Skeletal muscle satellite cell (primary cell): ENCODE data around the gene MYT1.
"Not testable (repeated sequence)": the region's sequence is repeated elsewhere in the genome, so short reads cannot be mapped to it uniquely, and the experiment has no call there.

Experiments
- H3K27me3 ChIP-seq: 2 replicates; pipeline ENCODE4 v1.7.0; 2013; ENCODE audit warnings: low read length; ENCODE audit not compliant: control insufficient read depth, insufficient read depth
- H3K36me3 ChIP-seq: 2 replicates; pipeline ENCODE4 v1.7.0; 2013; ENCODE audit warnings: mild to moderate bottlenecking, control low read depth, low read length; ENCODE audit not compliant: insufficient read depth
- H3K4me1 ChIP-seq: 2 replicates; pipeline ENCODE4 v1.7.0; 2013; ENCODE audit warnings: low read length; ENCODE audit not compliant: control insufficient read depth, insufficient read depth
- H3K4me2 ChIP-seq: 2 replicates; pipeline ENCODE4 v1.7.0; 2013; ENCODE audit warnings: mild to moderate bottlenecking, low read length
- H3K4me3 ChIP-seq: 2 replicates; pipeline ENCODE4 v1.7.0; 2013; ENCODE audit warnings: low read length
- H3K9ac ChIP-seq: 2 replicates; pipeline ENCODE4 v1.7.0; 2013; ENCODE audit warnings: mild to moderate bottlenecking, low read depth, low read length, moderate library complexity
- H3K9me3 ChIP-seq: replicated peaks from 2 replicates; pipeline ENCODE4 v1.7.0; 2013; ENCODE audit warnings: mild to moderate bottlenecking, control low read depth, low read length

MYT1 gene

GRCh38 chr20:64178925-64179324 lies 14.7 kb downstream of the MYT1 start:
- peaks cover 28% of the 10 kb centered on the region for H3K27me3 ChIP-seq
- H3K4me1 ChIP-seq, H3K36me3 ChIP-seq, H3K4me2 ChIP-seq, H3K9ac ChIP-seq, H3K9me3 ChIP-seq, H3K4me3 ChIP-seq: not testable (repeated sequence)

- no peaks in the 10 kb centered on the region for H3K4me1 ChIP-seq
- no peak overlapping the region for H3K9ac ChIP-seq
Observed at GRCh38 chr20:64179805-64180204, 15.6 kb downstream of the MYT1 start.

GRCh38 chr20:64180673-64181072 lies 16.4 kb downstream of the MYT1 start:
- Histone ChIP-seq H3K4me3 (no peak overlapping the region), H3K9me3 (no peaks in the 10 kb centered on the region), H3K27me3 (peaks cover 32% of the 10 kb centered on the region), H3K4me2 (no peak overlapping the region), H3K9ac (no peak overlapping the region), H3K4me1 (no peaks in the 10 kb centered on the region), H3K36me3 (no peaks in the 10 kb centered on the region)

More at GRCh38 chr20:64179805-64180204, 15.6 kb downstream of the MYT1 start:
- Histone ChIP-seq H3K27me3 (peaks cover 32% of the 10 kb centered on the region), H3K36me3 (no peaks in the 10 kb centered on the region), H3K4me3 (no peak overlapping the region), H3K4me2 (no peak overlapping the region), H3K9me3 (no peaks in the 10 kb centered on the region)

GRCh38 chr20:64181391-64181790 lies 17.1 kb downstream of the MYT1 start:
- no peaks in the 10 kb centered on the region for H3K9me3 ChIP-seq
- no peak overlapping the region for H3K4me3 ChIP-seq
- peaks cover 31% of the 10 kb centered on the region for H3K27me3 ChIP-seq
- H3K4me2 ChIP-seq, result no peak overlapping the region
- no peak overlapping the region for H3K9ac ChIP-seq
- no peaks in the 10 kb centered on the region for H3K4me1 ChIP-seq
- no peaks in the 10 kb centered on the region for H3K36me3 ChIP-seq

GRCh38 chr20:64182146-64182865 lies 18.1 kb downstream of the MYT1 start:
- Histone ChIP-seq H3K27me3 (peaks cover 22% of the 10 kb centered on the region), H3K4me3 (no peak overlapping the region), H3K4me1 (no peaks in the 10 kb centered on the region), H3K36me3 (no peaks in the 10 kb centered on the region), H3K4me2 (no peak overlapping the region), H3K9me3 (no peaks in the 10 kb centered on the region), H3K9ac (no peak overlapping the region)

- Histone ChIP-seq H3K4me2 (no peak overlapping the region), H3K27me3 (peaks cover 22% of the 10 kb centered on the region), H3K9me3 (no peaks in the 10 kb centered on the region), H3K9ac (no peak overlapping the region), H3K36me3 (no peaks in the 10 kb centered on the region), H3K4me3 (no peak overlapping the region), H3K4me1 (no peaks in the 10 kb centered on the region)
Observed at GRCh38 chr20:64183313-64183712, 19.1 kb downstream of the MYT1 start.

GRCh38 chr20:64184795-64185194 lies 20.5 kb downstream of the MYT1 start:
- Histone ChIP-seq H3K9me3 (no peaks in the 10 kb centered on the region), H3K4me1 (no peaks in the 10 kb centered on the region)

GRCh38 chr20:64185276-64185900 lies 21.1 kb downstream of the MYT1 start:
- peaks cover 32% of the 10 kb centered on the region for H3K27me3 ChIP-seq
- no peaks in the 10 kb centered on the region for H3K36me3 ChIP-seq
- no peak overlapping the region for H3K9ac ChIP-seq
- no peaks in the 10 kb centered on the region for H3K9me3 ChIP-seq
- no peak overlapping the region for H3K4me2 ChIP-seq
- H3K4me1 ChIP-seq, result no peaks in the 10 kb centered on the region
- H3K4me3 ChIP-seq, result no peak overlapping the region

More at GRCh38 chr20:64184795-64185194, 20.5 kb downstream of the MYT1 start:
- Histone ChIP-seq H3K9ac (no peak overlapping the region), H3K4me2 (no peak overlapping the region), H3K27me3 (peaks cover 29% of the 10 kb centered on the region), H3K4me3 (no peak overlapping the region), H3K36me3 (no peaks in the 10 kb centered on the region)

GRCh38 chr20:64186071-64186598 lies 21.9 kb downstream of the MYT1 start:
- H3K36me3 ChIP-seq, result no peaks in the 10 kb centered on the region
- no peaks in the 10 kb centered on the region for H3K4me1 ChIP-seq
- no peak overlapping the region for H3K4me2 ChIP-seq
- no peak overlapping the region for H3K9ac ChIP-seq
- no peaks in the 10 kb centered on the region for H3K9me3 ChIP-seq
- peaks cover 35% of the 10 kb centered on the region for H3K27me3 ChIP-seq
- no peak overlapping the region for H3K4me3 ChIP-seq

- not testable (repeated sequence) for H3K4me3 ChIP-seq, H3K4me1 ChIP-seq
Observed at GRCh38 chr20:64187213-64187612, 23.0 kb downstream of the MYT1 start.

GRCh38 chr20:64188091-64188490 lies 23.8 kb downstream of the MYT1 start:
- Histone ChIP-seq H3K4me1 (no peaks in the 10 kb centered on the region), H3K9ac (no peak overlapping the region), H3K27me3 (peaks cover 35% of the 10 kb centered on the region), H3K9me3 (no peaks in the 10 kb centered on the region), H3K36me3 (no peaks in the 10 kb centered on the region), H3K4me2 (no peak overlapping the region), H3K4me3 (no peak overlapping the region)

More at GRCh38 chr20:64187213-64187612, 23.0 kb downstream of the MYT1 start:
- not testable (repeated sequence) for H3K9me3 ChIP-seq, H3K9ac ChIP-seq, H3K36me3 ChIP-seq, H3K4me2 ChIP-seq
- peaks cover 35% of the 10 kb centered on the region for H3K27me3 ChIP-seq
